IPS-18c (cell line): Measurements from ENCODE around the gene MEOX2.
A peak's percentile ranks its signal among the peaks of the same experiment; 100 is the strongest.

Experiments
- H3K4me3 ChIP-seq: 2 replicates; pipeline ENCODE4 v1.7.0; 2013; ENCODE audit warnings: low read depth, mild to moderate bottlenecking, low read length, moderate library complexity; ENCODE audit not compliant: insufficient read depth
- H3K9me3 ChIP-seq: one replicate; pipeline ENCODE4 v1.6.1; 2013; ENCODE audit warnings: mild to moderate bottlenecking, low read length, moderate library complexity; ENCODE audit not compliant: control insufficient read depth, insufficient read depth

Gene MEOX2

DNA sequence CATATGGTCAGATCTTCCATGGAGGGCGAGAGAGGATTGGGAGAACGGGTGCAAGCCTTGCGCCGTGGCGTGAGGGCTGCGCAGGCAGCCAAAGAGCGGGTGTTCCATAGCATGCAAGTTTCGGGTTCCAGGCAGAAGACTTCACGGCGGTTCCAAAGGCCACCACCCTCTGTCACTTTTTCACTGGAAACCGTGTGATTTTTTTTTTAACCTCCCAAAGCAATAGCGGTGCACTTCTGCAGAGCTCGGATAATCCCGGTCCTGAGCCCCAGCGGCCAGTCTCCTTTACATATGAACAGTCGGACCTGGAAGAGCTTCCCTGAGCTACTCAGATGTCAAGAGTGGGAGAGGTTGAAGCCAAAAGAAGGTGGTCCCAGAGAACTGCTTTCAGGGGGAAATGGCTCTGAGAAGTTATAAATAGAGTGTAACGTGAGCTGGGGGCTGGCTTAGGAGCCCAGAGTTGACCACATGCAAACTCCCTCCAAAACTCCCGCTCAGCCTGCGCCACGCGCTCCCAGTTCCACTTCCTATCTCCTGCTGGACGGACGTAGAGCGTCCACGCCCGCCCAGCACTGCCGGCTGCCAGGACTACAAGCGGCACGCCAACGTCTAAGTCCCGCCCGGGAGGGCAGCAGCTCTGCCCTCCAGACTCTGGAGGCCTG is at the start of gene MEOX2:
Gene MEOX2 (minus strand): TSS at position 389 of the 662 bp plus-strand sequence. CDS start 281 bp downstream, at position 108.
- H3K4me3 ChIP-seq, result peak within 1 kb of the TSS; percentile 50
- H3K9me3 ChIP-seq, result no peaks in the 10 kb centered on the region

DNA sequence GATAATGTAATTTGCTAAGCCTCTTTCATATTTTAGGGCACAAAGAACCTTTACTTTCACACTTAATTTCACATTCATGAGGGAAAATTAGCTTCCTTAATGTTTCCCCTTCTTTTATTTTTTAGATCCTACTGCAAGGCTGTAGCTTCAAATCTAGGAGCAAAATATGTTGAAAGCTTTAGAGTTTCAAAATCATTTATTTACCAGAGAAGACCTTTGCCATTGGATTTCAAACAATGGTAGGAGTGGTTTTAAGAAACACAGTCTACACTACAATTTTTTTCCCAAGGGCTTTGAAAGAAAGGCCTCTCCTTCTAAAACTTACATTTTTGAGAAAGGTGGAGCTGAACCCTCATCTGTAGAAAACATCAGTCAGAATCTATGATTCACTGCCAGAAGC is 43.3 kb upstream of the MEOX2 start:
- H3K9me3 ChIP-seq, result no peaks in the 10 kb centered on the region
- no peak overlapping the region for H3K4me3 ChIP-seq

DNA sequence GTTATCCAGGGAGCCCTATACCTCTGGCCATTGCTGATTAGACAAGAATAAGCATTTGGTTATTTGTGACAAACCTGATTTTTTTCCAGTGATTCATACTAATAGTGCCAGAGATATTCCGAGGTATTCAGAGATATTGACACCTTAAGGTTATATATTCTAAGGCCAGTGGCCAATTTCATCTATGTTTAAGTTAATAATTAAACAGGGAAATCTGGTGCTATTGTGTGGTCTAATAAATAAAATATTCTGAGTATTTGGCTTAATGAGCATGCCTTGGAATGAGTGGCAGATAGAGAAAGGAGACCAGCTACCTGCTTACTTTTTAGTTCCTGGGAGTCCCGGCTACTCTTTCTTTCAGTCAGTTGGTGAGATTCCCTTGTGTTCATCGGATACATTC is 38.6 kb upstream of the MEOX2 start:
- H3K9me3 ChIP-seq, result no peaks in the 10 kb centered on the region

DNA sequence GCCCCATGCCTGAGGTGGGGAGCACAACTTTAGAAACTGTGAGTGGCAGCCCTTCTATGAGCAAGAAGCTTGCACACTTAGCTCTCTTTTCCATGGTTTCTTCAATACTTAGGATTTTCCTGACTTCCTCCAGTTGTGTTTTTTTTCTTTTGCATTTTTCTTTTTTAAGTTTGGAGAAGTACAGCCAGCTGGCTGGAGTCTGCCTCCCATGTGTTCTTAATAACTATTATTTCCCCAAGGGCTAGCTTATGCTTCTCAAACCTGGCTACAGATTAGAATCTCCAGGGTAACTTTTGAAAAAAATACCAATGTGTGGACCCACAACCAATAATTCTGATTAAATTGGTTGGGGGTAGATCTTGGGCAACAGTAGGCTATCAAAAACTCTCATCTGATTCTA is 37.4 kb upstream of the MEOX2 start:
- Histone ChIP-seq H3K9me3 (no peaks in the 10 kb centered on the region), H3K4me3 (no peak overlapping the region)

More for the DNA sequence above, 38.6 kb upstream of the MEOX2 start:
- no peak overlapping the region for H3K4me3 ChIP-seq

DNA sequence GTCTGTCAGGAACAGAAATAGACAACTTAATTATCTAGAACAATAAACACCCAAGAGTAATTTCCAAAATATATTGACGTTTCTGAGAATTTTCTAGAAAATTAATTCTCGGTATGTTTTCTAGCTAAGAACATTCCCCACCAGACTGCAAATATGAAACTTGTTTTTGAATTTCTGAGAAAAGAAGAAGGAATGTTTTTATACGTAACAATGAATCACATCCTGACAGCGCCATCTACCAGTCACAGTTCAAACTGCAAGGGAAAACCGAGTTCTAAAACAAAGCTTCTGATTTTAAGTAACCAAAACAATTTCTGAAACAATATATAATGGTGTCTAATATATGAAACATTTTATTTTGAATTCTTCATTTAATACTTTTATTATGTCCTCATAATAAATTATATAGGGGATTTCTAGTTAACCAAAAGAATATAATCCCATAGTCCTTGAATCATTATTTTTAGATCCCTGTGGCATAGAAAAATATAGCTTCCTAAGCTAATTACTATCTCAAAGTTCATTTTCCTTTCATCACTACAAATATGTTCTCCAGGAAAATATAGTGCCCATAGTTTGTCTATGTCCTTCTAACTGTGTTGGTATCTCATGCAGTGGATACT is 34.5 kb upstream of the MEOX2 start:
- H3K9me3 ChIP-seq, result no peaks in the 10 kb centered on the region
- H3K4me3 ChIP-seq, result no peak overlapping the region

DNA sequence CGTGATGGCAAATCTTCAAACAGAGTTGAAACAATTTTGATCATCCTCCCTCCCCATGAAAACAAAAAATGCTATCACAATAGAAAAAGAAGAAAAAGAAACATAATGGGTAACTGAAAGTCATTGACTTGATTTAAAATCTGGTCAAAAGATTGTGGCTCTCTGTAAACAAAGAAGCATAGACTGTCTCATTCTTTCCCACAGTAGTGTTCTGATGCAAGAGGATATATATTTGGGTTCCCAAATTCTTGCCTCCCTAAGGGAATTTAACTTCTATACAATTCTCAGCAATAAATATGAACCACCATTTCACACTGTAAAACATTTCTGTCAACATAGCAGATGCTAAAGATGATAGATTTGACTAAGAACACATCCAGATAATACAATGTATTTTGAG is 32.8 kb upstream of the MEOX2 start:
- H3K9me3 ChIP-seq, result no peaks in the 10 kb centered on the region
- H3K4me3 ChIP-seq, result no peak overlapping the region

DNA sequence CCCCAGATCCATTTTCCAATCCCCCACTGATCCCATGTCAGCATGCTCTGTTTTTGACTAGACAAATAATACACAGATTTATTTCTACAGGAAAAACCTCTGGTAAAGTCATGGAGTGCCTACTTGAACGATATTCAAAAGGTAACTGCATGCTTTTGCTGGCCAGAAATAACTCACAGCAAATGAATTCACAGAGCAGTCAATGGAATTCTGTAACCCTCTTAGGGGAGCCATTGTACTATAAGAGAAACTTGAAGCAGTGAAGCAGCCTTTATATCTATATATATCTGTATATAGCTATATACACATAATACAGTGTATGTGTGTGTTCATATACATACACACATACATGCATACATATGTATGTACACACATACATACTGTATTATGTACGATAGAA is 29.0 kb upstream of the MEOX2 start:
- no peaks in the 10 kb centered on the region for H3K9me3 ChIP-seq
- H3K4me3 ChIP-seq, result no peak overlapping the region

DNA sequence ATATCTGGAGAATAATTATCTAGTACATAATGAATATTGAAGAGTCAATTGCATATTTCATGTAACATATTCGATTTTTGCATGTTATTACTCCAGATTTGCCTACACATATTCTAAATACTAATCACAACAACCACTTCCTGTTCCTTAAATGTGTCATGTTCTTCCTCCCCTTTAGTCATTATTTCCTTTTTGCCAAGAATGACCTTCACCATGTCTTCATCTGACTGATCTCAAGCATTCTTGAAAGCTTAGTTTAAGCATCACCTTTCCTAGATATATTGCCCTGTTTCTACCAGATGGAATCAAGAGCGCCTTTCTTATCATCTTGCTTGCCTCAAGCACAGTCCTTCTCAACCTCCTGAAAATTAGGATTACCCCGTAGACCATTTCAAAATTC is 23.5 kb upstream of the MEOX2 start:
- H3K9me3 ChIP-seq, result no peaks in the 10 kb centered on the region
- no peak overlapping the region for H3K4me3 ChIP-seq

DNA sequence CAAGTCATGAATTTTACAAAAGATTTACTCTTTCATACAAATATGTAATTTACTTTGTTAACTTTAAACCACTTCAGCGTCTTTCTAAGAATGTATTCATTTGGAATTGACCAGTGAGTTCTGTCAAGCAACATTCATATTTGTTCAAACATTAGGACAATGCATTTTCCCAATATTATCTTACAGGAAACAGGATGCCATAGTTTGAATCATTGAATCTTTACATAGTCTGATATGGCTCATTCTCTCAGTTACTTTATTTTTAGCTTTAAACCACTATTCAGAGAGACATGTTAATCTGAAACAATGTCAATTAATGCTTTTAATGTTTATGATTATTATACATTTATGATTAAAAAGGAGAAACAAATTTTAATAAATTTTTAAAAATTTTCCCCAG is 21.1 kb upstream of the MEOX2 start:
- H3K4me3 ChIP-seq, result no peak overlapping the region
- H3K9me3 ChIP-seq, result no peaks in the 10 kb centered on the region

DNA sequence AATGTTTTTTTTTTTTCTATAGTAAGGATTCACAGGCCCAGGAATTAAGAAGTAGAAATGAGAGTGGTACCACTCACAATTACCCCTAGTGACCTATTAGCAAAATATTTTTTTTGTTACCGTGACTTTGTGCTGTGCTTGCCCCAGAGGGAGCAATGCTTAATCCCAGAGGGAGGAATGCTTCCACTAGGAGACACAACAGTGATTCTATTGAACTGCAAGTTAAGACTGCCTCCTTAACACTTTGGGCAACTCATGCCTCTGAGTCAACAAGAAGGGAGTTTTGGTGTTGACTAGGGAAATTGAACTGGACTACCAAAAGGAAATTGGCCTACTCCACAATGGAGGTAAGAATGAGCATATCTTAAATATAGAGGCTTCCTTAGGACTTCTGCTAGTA is 17.2 kb upstream of the MEOX2 start:
- Histone ChIP-seq H3K9me3 (no peaks in the 10 kb centered on the region), H3K4me3 (no peak overlapping the region)

DNA sequence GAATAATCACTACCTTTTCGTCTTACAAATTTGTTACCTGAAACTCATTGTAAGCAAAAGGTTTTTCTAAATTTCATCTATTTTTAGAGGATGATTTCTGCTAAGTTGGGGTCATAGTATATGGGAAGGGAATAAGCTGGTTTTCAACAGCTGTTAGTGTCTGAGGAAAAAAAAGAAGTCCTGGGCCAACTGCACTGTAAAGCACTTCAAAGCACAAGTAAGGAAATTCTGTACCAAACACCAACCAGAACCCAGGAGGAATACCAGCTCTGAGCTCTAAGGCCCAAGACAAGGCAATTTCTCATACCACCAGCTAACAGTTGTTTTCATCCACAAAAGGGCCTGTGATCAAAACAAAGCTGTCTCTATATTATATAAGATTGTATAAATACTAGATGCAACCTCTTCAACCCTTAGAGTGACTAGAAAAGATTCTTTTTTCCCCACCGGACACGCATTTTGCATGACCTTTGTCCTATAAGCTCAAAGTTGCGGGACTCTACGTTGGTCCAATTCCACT is 6.1 kb upstream of the MEOX2 start:
- H3K4me3 ChIP-seq, result no peak overlapping the region
- H3K9me3 ChIP-seq, result no peaks in the 10 kb centered on the region

DNA sequence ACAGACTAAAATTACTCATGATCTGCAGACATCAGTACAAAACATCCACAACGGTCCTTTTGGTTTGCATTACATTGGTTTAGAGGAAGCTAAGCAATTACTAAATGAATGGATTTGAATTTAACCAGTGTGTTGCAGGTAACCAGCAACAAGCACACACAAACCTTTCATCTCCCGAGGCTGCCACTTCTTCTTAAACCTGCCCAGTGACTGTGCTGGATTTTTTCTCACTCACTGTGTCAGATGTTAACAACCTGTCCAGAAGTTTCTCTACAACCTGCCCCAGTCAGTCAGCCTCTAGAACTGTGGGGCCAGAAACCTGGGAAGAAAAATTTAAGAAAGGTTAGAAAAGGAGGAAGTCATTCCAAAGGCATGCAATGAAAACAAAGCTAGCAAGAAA is 2.4 kb upstream of the MEOX2 start:
- Histone ChIP-seq H3K4me3 (no peak overlapping the region), H3K9me3 (no peaks in the 10 kb centered on the region)

DNA sequence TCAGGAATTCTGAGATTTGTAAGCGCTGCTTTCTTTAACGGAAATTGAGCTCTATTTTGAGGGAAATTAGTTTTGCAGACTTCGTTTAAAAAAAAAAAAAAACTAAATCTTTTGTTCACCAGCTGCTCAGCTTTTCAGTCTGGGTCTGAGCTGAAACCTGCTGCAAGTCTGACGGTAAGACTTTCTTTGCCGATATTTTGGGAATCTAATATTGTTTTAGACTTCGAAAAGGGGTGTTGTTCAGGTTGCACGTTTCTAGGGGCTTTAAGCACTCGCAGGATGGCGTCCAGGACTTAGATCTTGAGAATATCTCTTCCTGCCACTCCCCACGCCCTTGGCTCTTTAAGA is 1.8 kb upstream of the MEOX2 start:
- H3K9me3 ChIP-seq, result no peaks in the 10 kb centered on the region

DNA sequence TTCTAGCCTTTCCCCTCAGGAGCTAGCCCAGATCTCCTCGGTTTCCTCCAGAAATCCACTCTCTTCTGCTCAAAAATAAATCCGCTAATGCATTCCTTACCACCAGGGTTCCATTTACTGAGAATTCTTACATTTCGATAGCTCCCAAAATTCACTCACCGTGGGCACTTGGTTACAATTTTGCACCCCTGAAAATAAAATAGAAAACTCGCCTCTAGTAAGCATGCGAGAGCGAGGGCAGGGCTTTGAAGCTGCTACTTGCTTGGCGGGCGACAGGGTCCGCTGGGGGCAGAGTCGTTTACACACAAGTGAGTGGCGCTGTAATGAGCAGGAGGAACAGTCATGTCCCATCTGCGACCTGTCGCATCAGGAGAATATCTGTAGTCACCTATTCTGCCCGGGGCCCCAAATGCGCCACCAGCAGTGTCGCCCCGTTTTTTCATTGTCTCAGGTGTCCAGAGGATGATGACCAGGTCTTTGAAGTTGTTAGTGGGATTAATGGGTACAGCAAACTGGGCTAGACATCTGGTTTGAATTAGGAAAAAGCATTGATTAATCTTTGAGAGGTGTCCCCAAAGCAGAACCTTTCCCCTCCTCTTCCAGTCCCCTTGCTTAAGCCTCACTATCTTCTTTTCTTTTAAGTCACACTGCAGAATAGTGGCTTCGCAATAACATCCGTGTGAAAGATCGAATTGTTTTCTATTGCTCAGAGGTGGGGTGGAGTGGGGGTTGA is 1.2 kb upstream of the MEOX2 start:
- Histone ChIP-seq H3K9me3 (no peaks in the 10 kb centered on the region), H3K4me3 (peak overlapping the region; percentile 11; the same call in 1 of the 2 replicates)

More for the DNA sequence above, 1.8 kb upstream of the MEOX2 start:
- H3K4me3 ChIP-seq, result peak overlapping the region; percentile 11; the same call in 1 of the 2 replicates

DNA sequence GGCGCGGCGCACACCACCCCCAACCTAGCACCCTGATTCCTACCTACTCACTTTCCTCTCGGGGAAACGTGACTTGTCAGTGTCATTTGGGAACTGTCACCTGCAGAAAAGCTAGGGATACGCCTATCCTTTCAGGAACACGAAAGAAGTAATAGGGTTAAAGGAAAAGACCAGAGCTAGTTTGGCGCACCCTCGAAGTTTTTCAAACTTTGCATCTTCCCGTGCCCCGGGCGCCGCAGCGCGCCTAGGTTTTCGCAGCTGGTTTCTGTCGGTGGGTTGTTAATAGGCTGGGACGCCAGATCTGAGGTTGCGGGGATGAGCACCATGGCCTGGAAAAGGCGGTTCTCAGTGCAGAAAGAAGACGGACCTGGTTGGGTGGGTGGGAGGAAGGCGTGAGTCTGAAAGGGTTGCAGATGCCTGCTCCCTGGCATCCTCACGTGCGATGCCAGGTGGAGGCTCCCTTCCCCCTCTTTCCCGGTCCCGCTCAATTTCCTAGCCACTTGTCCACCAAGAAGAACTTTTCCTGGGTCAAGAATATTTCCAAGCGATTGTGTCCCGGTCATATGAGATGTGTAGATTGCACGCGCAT is 568 bp upstream of the MEOX2 start:
- peak overlapping the region; percentile 26; the same call in 1 of the 2 replicates for H3K4me3 ChIP-seq
- H3K9me3 ChIP-seq, result no peaks in the 10 kb centered on the region

DNA sequence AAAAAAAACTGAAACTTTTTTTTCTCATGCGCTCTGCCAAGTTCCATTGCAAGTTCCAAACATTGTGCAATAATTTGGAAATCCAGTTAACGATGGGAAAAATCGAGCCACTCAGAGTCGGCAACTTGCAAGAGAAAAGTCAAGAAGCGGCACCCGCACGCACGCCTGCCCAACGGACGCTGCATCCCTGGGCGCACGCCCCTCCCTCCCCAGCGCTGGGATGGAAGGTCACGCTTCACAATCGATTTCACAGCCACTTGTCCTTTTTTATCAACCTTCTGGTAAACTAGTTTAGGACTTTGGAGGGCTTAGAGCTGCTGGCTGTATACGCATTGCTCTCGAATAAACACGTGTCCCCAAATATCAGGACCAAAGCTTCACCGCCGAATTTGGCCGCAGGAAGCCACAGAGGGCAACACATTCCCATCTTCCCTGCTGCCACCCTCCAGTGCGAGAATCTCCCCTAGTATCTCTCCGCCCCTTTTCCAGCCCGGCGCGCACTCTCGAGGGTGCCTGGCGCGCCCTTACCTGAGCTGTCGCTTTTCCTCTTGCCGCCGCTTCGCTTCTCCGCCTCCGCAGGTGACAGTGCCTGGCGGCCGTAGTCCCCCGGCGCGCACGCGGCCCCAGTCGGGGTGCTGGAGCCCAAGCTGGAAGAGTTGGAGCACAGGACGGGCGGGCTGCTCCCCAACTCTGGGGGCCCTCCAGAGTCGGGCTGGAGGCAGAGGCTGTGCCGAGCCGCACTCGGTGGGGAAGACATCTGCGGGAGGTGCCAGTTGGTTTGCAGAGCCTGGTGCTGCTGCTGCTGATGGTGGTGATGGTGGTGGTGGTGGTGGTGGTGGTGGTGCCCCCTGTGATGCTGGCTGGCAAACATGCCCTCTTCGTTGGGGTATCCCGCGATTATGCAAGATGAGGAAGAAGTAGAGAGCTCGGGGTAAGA is 857 bp downstream of the MEOX2 start:
- Histone ChIP-seq H3K9me3 (no peaks in the 10 kb centered on the region), H3K4me3 (peak overlapping the region; percentile 50)

DNA sequence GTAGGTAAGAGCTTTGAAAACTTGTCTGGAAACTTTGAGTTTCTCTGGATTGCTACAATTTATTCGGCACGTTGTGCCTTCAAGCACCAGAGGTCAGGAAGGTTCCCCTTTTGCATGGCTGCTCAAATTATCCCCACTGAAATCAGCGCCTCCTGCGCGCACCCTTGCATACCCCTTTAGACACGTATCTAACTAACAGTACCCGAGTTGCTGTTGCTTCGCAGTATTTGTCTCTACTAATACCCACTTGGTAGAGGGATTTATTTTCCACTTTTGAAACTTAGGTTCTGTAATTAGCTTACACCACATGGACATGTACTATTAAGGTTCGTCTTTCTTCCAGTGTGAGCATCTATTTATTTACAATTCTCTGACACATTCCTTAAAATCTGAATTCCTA is 1.6 kb downstream of the MEOX2 start:
- H3K9me3 ChIP-seq, result no peaks in the 10 kb centered on the region
- H3K4me3 ChIP-seq, result no peak overlapping the region; the same call in 1 of the 2 replicates
